ENCODE measurements around the gene CD99L2. TPM values are rescaled to one million over a fixed set of nuclear protein-coding genes. Genes with fewer than 3 reads are reported as not detected.

The CD99L2 gene
- polyA plus RNA-seq, 1 donor from 2014 or later = 61.0 TPM

DNA sequence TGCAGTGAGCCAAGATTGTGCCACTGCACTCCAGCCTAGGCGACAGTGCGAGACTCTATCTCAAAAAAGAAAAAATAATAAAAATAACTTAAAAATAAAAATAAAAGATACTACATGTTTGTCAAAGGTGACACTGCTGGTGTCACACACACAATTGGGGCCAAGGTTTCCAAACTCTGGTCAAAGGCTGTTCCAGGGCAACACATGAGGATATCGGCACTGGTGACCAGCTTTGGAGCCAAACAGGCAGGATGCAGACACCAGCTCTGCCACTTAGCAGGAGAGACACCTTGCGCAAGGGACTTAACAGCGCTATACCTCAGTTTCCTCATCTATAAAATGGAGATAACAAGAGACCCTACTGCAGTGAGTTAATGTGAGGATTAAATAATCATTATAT lies 52.3 kb downstream of the CD99L2 start:
- H4K20me1 ChIP-seq (ENCODE audit: insufficient read depth) = no peaks in the 10 kb centered on the region
- no peak overlapping the region for H3K4me3 ChIP-seq (ENCODE audit: low read length)
- H3K9me2 ChIP-seq (ENCODE audit: insufficient read depth, low read length) = no peaks in the 10 kb centered on the region
- H3F3A ChIP-seq (ENCODE audit: insufficient read depth, low read length, poor library complexity, severe bottlenecking) = no peaks in the 10 kb centered on the region
- no peak overlapping the region for H3K4me2 ChIP-seq (ENCODE audit: low read length)
- TF ChIP-seq EZH2 (IDR thresholded peaks at IDR 0.05; ENCODE audit: borderline replicate concordance, insufficient read depth, low read length, poor library complexity, severe bottlenecking) = no peak
- TF ChIP-seq POLR2AphosphoS5 (IDR thresholded peaks at IDR 0.05) = no peak
- TF ChIP-seq RAD21 (conservative IDR thresholded peaks at IDR 0.05) = no peak
- TF ChIP-seq CTCF (IDR thresholded peaks at IDR 0.05; ENCODE audit: poor library complexity, severe bottlenecking) = no peak
- TF ChIP-seq TAF1 (IDR thresholded peaks at IDR 0.05; ENCODE audit: low read depth) = no peak
- TF ChIP-seq, protein P1, sequence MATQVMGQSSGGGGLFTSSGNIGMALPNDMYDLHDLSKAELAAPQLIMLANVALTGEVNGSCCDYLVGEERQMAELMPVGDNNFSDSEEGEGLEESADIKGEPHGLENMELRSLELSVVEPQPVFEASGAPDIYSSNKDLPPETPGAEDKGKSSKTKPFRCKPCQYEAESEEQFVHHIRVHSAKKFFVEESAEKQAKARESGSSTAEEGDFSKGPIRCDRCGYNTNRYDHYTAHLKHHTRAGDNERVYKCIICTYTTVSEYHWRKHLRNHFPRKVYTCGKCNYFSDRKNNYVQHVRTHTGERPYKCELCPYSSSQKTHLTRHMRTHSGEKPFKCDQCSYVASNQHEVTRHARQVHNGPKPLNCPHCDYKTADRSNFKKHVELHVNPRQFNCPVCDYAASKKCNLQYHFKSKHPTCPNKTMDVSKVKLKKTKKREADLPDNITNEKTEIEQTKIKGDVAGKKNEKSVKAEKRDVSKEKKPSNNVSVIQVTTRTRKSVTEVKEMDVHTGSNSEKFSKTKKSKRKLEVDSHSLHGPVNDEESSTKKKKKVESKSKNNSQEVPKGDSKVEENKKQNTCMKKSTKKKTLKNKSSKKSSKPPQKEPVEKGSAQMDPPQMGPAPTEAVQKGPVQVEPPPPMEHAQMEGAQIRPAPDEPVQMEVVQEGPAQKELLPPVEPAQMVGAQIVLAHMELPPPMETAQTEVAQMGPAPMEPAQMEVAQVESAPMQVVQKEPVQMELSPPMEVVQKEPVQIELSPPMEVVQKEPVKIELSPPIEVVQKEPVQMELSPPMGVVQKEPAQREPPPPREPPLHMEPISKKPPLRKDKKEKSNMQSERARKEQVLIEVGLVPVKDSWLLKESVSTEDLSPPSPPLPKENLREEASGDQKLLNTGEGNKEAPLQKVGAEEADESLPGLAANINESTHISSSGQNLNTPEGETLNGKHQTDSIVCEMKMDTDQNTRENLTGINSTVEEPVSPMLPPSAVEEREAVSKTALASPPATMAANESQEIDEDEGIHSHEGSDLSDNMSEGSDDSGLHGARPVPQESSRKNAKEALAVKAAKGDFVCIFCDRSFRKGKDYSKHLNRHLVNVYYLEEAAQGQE (IDR thresholded peaks at IDR 0.05; ENCODE audit: borderline replicate concordance) = no peak
- no peak for TF ChIP-seq EP300 (conservative IDR thresholded peaks at IDR 0.05; ENCODE audit: poor library complexity, severe bottlenecking)
- no peak for TF ChIP-seq SMC3 (conservative IDR thresholded peaks at IDR 0.05; ENCODE audit: poor library complexity)
- no peak for TF ChIP-seq MXI1 (conservative IDR thresholded peaks at IDR 0.05; ENCODE audit: poor library complexity, severe bottlenecking)
- H3K27ac ChIP-seq (ENCODE audit: low read length) = no peak overlapping the region
- H3K9ac ChIP-seq (ENCODE audit: low read length) = no peak overlapping the region
- H2AFZ ChIP-seq (ENCODE audit: low read depth, low read length) = no peak overlapping the region
- H3K79me2 ChIP-seq (replicated peaks; ENCODE audit: insufficient read depth, low read length) = no peaks in the 10 kb centered on the region
- H3K9me3 ChIP-seq (ENCODE audit: low read length) = no peaks in the 10 kb centered on the region
- H3K27me3 ChIP-seq (ENCODE audit: insufficient read depth, low read depth, low read length) = no peaks in the 10 kb centered on the region
- H3K36me3 ChIP-seq (ENCODE audit: insufficient read depth, low read length) = no peaks in the 10 kb centered on the region

DNA sequence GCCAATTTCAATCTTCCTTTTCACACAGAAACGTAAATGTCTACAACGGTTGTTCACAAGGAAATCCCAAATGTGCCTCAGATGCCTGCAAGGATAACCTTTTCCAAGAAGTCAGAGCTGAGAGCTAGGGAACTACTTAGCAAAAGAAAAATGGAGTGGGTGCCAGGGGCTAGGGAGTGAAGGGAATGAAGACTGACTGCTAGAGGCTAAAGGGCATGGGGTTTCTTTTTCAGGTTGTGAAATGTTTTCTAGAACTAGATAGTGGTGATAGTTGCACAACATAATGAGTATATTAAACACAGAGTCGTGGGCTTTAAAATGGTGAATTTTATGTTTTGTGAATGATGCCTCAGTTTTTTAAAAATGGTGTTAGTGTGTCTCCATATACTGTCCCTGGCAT lies 53.4 kb downstream of the CD99L2 start:
- Histone ChIP-seq H3F3A (ENCODE audit: insufficient read depth, low read length, poor library complexity, severe bottlenecking) (no peaks in the 10 kb centered on the region), H3K4me3 (ENCODE audit: low read length) (no peak overlapping the region), H3K9me3 (ENCODE audit: low read length) (no peaks in the 10 kb centered on the region), H4K20me1 (ENCODE audit: insufficient read depth) (no peaks in the 10 kb centered on the region), H2AFZ (ENCODE audit: low read depth, low read length) (no peak overlapping the region), H3K79me2 (replicated peaks; ENCODE audit: insufficient read depth, low read length) (no peaks in the 10 kb centered on the region), H3K9me2 (ENCODE audit: insufficient read depth, low read length) (no peaks in the 10 kb centered on the region), H3K27me3 (ENCODE audit: insufficient read depth, low read depth, low read length) (no peaks in the 10 kb centered on the region), H3K4me2 (ENCODE audit: low read length) (no peak overlapping the region), H3K9ac (ENCODE audit: low read length) (no peak overlapping the region), H3K27ac (ENCODE audit: low read length) (no peak overlapping the region), H3K36me3 (ENCODE audit: insufficient read depth, low read length) (no peaks in the 10 kb centered on the region)
- TF ChIP-seq TAF1 (IDR thresholded peaks at IDR 0.05; ENCODE audit: low read depth) (no peak), EZH2 (IDR thresholded peaks at IDR 0.05; ENCODE audit: borderline replicate concordance, insufficient read depth, low read length, poor library complexity, severe bottlenecking) (no peak), RAD21 (conservative IDR thresholded peaks at IDR 0.05) (no peak), POLR2AphosphoS5 (IDR thresholded peaks at IDR 0.05) (no peak), EP300 (conservative IDR thresholded peaks at IDR 0.05; ENCODE audit: poor library complexity, severe bottlenecking) (no peak), CTCF (IDR thresholded peaks at IDR 0.05; ENCODE audit: poor library complexity, severe bottlenecking) (no peak), SMC3 (conservative IDR thresholded peaks at IDR 0.05; ENCODE audit: poor library complexity) (no peak), MXI1 (conservative IDR thresholded peaks at IDR 0.05; ENCODE audit: poor library complexity, severe bottlenecking) (no peak)
- TF ChIP-seq, protein P1 (IDR thresholded peaks at IDR 0.05; ENCODE audit: borderline replicate concordance) = no peak
